ENCODE measurements around the gene STC2.
"Not testable (repeated sequence)": the region's sequence is repeated elsewhere in the genome, so short reads cannot be mapped to it uniquely, and the experiment has no call there.

STC2 gene

GRCh38 chr5:173296737-173297676, 31.2 kb downstream of the STC2 start:
- DNase-seq (ENCODE audit: low read depth, low spot score): no peak

GRCh38 chr5:173295796-173296195, 32.4 kb downstream of the STC2 start:
- no peak for DNase-seq (ENCODE audit: low read depth, low spot score)

GRCh38 chr5:173294673-173295320, 33.4 kb downstream of the STC2 start:
- DNase-seq (ENCODE audit: low read depth, low spot score): no peak

GRCh38 chr5:173293817-173294672, 34.2 kb downstream of the STC2 start:
- peak; percentile 53 for DNase-seq (ENCODE audit: low read depth, low spot score)

- DNase-seq (ENCODE audit: low read depth, low spot score): no peak
Observed at GRCh38 chr5:173291722-173292658, 36.2 kb downstream of the STC2 start.

GRCh38 chr5:173290477-173291131, 37.6 kb downstream of the STC2 start:
- DNase-seq (ENCODE audit: low read depth, low spot score): no peak

- DNase-seq (ENCODE audit: low read depth, low spot score): no peak
Observed at GRCh38 chr5:173289372-173289771, 38.8 kb downstream of the STC2 start.

- no peak for DNase-seq (ENCODE audit: low read depth, low spot score)
Observed at GRCh38 chr5:173288632-173289031, 39.6 kb downstream of the STC2 start.

GRCh38 chr5:173287086-173287485, 41.1 kb downstream of the STC2 start:
- DNase-seq (ENCODE audit: low read depth, low spot score): no peak

- DNase-seq (ENCODE audit: low read depth, low spot score): not testable (repeated sequence)
Observed at GRCh38 chr5:173284343-173284958, 43.8 kb downstream of the STC2 start.

GRCh38 chr5:173283318-173284288, 44.6 kb downstream of the STC2 start:
- DNase-seq (ENCODE audit: low read depth, low spot score): peak; percentile 66

- DNase-seq (ENCODE audit: low read depth, low spot score): no peak
Observed at GRCh38 chr5:173282916-173283315, 45.3 kb downstream of the STC2 start.

- no peak for DNase-seq (ENCODE audit: low read depth, low spot score)
Observed at GRCh38 chr5:173281910-173282309, 46.3 kb downstream of the STC2 start.

GRCh38 chr5:173279166-173279565, 49.0 kb downstream of the STC2 start:
- DNase-seq (ENCODE audit: low read depth, low spot score): no peak

- no peak for DNase-seq (ENCODE audit: low read depth, low spot score)
Observed at GRCh38 chr5:173278641-173279040, 49.6 kb downstream of the STC2 start.

GRCh38 chr5:173278172-173278571, 50.0 kb downstream of the STC2 start:
- DNase-seq (ENCODE audit: low read depth, low spot score): no peak

- no peak for DNase-seq (ENCODE audit: low read depth, low spot score)
Observed at GRCh38 chr5:173274771-173275170, 53.4 kb downstream of the STC2 start.

GRCh38 chr5:173271419-173271818, 56.8 kb downstream of the STC2 start:
- no peak for DNase-seq (ENCODE audit: low read depth, low spot score)

All from activated naive CD8-positive, alpha-beta T cell treated with anti-CD3 and anti-CD28 coated beads, Interleukin-2, amount 50 U/mL, for 16 hours (primary cell).